HG02938 (cell line): Measurements from ENCODE around the gene TRAPPC11.
"Not testable (repeated sequence)": the region's sequence is repeated elsewhere in the genome, so short reads cannot be mapped to it uniquely, and the experiment has no call there.

ENCODE experiments used
- ATAC-seq: cut with Tn5 transposase; IDR thresholded peaks from one replicate; pipeline ENCODE4 v1.9.1; 2021; ENCODE audit warnings: mild to moderate bottlenecking, moderate library complexity; ENCODE audit not compliant: unreplicated experiment

The TRAPPC11 gene

DNA sequence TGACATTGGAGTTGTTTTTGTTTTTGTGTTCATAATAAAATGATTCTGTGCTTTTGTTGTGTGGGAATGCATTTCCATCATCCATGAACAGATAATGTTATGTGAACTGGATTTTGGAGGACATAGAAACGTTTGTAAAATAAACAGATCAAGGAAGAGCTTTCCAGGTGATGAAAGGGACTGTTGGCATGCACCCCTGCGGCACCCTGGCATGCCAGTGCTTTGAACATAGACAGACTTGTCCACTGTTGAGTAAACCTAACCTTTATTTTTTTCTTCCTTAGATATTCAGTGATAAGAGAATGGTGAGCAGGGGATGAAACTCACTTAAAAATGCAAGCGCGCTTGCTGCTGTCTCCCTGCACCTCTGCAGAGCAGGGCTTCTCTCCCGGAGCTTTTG is 59.8 kb downstream of the TRAPPC11 start:
- no peak for ATAC-seq

DNA sequence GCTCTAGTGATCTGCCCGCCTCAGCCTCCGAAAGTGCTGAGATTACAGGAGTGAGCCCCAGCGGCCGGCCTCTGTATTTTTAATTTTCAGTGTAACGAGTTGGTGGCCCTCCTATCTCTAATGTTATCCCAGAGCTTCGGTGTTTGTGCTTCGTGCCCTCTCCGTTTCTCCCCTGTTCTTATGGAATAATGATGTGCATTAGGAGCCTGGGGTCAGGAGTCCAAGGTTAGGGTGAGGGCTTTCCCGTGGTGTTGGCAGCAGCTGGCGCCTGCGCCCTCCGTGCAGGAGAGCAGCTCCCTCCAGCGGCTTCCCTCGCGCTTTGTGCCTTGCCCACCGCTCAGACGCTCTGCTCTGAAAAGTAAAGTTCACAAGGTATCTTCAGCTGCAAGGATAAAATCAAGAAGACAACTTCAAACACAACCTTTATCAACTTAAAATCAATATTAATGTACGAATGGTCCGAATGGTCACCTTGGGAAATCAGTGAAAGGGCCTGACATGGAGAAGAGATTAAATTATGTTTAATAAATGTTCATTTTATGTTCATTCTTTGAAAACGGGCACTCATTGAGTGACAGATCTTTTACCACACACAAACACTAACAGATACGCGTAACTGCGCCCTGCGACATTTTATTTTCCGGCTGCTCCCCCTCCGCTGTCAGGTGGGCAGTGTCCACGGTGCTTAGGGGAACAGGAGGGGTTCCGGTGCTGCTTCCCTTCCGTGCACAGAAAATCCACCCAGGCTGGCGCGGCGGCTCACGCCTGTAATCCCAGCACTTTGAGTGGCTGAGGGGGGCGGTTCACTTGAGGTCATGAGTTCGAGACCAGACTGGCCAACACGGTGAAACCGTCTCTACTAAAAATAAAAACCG is 62.4 kb downstream of the TRAPPC11 start:
- no peak for ATAC-seq

DNA sequence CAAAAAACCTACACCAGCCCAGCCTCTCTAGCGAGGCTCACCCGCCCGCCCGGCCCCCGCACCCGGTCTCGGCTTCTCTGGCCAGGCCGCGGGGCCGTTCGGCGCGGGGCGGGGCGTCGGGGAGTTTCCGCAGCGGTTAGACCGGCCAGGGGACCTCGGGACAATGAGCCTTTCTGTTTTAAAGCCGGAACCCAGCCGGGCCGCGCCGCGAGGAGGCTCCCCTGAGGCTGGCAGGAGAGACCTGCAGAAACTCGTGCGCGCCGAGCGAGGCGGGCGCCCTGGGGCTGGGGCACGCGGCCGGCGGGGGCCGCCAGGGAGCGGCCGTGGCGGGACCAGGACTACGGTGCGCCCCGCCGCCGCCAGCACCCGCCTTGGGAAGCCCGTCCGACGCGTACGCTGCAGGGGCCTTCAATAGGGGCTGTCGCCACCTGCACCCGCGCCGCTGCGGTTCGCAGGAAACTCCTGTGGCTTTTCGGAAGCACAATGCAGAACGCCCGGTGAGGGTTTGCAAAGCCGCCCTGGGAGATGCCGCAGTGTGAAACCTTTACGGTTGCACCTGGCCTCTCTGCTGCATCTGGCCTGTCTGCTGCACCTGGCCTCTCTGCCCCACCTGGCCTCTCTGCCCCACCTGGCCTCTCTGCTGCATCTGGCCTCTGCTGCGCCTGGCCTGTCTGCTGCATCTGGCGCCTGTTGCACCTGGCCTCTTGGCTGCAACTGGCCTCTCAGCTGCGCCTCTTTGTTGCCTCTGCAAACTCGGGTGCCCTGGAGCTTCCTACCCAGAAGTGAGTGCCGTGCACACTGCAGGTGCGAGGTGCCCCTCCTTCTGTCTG is 63.9 kb downstream of the TRAPPC11 start:
- peak; percentile 83 for ATAC-seq

DNA sequence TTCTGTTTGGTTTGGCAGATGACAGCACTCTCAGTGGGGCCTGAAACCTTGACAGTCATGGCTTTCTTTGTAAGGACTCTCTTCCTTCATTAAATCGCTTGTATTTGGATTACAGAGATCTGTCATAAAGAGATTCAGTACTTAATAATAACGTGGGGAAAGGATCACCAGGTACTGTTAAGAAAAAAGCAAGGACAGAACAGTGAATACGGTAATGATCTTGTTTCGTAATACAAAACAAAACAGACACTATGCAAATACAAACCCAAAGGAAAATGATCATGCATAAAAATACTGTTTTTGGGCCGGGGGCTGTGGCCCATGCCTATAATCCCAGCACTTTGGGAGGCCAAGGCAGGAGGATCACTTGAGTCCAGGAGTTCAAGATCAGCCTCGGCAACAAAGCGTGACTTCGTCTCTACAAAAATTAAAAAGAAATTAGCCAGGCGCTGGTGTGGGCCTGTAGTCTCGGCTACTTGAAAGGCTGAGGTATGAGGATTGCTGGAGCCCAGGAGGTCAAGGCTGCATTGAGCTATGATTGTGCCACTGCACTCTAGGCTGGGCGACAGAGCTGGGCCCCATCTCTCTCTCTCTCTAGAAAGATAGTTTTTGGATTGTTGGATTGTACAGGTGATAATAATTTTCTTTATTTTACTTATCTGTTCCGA is 64.6 kb downstream of the TRAPPC11 start:
- no peak for ATAC-seq

DNA sequence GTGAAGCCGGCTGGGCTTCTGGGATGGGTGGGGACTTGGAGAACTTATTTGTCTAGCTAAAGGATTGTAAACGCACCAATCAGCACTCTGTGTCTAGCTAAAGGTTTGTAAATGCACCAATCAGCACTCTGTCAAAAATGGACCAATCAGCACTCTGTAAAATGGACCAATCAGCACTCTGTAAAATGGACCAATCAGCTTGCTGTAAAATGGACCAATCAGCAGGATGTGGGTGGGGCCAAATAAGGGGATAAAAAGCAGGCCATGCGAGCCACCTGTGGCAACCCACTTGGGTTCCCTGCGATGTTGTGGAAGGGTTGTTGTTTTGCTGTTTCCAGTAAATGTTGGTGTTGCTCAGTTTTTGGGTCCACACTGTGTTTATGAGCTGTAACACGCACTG is 66.5 kb downstream of the TRAPPC11 start:
- not testable (repeated sequence) for ATAC-seq

DNA sequence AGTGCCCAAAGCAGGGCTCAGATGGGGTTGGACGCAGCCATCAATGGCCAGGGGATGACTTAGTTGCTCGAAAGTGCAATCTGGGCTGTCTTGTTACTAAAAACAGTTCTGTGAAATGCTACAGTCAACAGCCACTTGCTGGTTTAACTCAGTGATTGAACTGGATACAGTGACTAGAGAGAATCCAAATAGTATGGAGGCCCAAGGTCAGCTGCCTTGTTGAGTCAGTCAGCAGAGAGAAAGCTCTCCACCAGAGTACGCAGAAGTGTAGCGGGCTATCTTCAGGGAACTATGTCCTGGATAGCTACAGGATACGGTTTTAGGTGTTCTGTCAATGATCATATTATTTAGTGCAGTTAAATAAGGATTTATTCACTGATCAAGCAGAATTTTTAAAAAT is 68.4 kb downstream of the TRAPPC11 start:
- ATAC-seq, result no peak

DNA sequence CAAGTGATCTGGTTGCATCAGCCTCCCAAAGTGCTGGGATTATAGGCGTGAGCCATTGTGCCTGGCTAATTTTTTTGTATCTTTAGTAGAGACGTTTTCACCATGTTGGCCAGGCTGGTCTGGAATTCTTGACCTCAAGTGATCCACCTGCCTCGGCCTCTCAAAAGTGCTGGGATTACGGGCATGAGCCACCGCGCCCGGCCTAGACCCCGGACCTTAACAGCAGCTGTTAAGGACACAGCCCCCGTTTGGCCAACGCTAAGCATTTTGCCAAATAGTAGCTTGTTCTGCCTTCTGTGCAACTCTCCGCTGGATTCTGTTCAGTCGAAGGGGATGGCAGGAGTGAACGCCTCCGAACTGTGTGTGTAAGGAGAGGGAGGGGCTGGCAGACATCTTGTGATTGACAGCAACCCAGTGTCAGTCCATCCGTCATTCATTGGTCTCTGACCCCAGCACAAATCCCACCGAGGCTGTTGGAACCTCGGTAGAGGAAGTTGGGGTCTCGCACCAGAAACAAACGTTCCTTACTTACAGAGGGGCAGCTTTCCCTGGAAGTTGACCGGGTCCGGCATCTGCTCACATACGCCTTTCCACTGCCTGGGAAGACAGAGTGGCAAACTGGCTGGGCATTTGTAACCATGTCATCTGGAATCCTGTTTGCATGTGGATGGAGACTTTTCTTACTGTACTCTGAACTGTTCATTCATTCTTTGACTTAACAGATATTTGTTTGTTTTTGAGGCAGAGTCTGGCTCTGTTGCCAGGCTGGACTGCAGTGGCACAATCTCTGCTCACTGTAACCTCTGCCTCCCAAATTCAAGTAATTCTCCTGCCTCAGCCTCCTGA is 69.4 kb downstream of the TRAPPC11 start:
- no peak for ATAC-seq

DNA sequence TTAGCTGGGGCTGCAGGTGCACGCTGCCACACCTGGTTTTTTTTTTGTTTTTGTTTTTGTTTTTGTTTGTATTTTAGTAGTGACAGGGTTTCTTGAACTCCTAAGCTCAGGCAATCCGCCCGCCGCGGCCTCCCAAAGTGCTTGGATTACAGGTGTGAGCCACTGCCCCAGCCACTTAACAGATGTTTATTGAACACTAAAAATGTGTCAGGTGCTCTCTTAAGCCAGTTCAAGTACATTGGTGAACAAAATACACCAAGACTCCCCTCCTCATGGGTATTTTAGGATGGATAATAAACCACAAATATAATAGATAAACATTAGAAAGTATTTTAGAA is 69.9 kb downstream of the TRAPPC11 start:
- ATAC-seq, result no peak

DNA sequence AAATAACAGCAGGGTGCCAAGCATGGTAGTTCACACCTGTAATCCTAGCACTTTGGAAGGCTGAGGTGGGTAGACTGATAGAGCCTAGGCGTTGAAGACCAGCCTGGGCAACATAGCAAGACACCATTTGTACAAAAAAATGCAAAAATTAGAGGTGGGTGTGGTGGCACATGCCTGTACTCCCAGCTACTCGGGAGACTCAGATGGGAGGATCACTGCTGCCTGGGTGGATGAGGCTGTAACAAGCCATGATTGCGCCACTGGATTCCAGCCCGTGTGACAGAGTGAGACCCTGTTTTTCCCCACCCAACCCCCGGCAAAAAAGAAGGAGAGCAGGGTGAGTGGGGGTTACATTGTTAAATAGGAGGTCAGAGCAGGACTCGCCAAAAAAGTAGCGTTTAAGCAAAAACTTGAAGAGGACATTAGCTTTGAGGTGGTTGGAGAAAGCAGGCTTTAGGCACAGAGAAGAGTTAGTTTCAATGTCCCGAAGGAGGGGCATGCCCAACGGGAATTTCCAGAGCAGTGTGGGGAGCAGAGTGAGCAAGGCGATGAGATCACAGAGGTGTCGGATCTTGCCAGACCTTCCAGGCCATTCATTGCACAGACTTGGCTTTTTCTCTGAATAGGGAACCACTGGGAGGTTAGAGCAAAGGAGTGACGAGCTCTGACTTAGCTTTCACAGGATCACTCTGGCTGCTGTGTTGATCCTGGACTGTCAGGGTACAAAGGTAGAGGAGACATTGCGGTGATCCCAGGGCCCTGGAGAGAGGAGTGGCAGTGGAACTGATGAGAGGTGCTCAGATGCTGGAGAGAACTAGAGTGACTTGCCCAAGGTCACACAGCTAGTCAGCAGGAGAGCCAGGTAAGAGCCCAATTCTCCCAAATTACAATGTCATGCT is 70.6 kb downstream of the TRAPPC11 start:
- ATAC-seq, result no peak

DNA sequence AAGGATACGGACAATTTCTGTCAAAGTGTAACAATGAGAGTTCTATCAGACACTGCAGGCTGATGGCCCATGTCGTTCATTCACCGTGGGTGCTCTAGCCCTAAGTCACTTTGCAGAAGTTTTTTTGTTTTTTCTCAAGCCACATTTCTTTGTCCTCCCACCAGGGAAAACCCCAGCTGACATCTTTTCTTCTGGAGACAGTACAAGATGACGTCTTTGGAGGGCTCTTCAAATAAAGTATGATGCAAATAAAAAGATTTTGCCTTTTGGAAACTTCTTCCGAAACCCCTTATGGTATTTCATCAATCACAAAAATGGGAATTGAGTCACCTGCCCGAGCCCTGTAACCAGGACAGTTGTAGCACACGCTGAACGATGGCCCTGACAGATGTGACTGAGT is 73.2 kb downstream of the TRAPPC11 start:
- ATAC-seq, result no peak

DNA sequence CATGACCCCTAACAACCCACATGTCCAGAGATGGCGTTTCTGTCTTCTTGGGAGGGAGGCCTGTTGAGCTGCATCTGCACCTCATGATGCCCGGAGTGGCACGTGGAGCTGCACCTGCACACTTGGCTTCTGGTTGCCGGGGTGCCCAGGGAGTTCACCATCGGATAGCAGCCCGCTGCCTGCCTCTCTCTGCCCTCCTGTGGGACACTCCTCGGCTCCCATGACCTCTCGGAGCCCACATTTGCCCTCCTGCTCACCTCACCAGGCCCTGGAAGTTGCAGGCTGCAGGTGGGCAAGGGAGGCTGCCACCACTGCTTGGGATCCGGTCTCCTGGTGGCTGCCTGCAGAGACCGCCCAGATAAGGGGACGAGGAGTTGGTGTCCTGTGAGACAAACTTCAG is 74.1 kb downstream of the TRAPPC11 start:
- ATAC-seq, result no peak

DNA sequence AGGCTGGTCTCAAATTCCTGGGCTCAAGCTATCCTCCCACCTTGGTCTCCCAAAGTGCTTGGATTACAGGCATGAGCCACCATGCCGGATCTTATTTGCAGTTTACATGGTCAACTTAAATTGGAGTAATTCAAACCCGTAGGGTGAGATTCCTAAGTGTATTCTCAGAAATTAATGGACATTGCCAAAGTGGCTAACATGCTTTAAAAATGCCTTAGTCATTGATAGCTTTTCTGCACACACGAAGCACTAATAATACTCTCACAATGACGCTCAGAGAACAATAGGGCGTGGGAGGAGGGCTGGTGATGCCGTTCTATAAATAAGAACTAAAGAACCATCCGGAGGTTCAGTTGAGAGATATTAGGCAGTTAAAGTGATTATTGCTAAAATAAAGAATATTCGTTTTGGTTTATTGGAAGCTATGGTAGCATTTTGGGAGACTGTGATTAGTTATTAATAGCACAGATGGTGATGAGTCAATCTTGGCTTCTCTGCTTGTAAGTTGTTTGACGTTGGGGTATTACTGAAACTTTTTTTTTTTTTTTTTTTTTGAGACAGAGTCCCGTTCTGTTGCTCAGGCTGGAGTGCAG is 79.1 kb downstream of the TRAPPC11 start:
- ATAC-seq, result no peak

DNA sequence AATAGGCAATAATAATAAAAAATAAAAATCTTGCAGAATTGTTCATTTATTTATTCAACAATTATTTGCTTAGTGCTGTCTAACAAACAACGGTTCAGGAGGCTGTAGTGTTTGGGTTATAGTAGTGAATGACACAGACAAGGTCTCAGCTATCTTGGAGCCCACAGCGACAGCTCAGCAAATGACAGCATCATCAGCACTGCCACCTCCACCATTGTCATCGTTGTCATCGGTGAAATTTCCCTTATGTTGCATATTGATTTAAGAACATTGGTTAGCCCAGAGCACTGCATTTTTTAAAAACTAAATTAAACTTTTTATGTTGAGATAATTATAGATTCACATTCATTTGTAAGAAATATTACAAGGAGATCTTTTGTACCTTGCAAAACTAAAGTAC is 79.9 kb downstream of the TRAPPC11 start:
- ATAC-seq, result no peak

DNA sequence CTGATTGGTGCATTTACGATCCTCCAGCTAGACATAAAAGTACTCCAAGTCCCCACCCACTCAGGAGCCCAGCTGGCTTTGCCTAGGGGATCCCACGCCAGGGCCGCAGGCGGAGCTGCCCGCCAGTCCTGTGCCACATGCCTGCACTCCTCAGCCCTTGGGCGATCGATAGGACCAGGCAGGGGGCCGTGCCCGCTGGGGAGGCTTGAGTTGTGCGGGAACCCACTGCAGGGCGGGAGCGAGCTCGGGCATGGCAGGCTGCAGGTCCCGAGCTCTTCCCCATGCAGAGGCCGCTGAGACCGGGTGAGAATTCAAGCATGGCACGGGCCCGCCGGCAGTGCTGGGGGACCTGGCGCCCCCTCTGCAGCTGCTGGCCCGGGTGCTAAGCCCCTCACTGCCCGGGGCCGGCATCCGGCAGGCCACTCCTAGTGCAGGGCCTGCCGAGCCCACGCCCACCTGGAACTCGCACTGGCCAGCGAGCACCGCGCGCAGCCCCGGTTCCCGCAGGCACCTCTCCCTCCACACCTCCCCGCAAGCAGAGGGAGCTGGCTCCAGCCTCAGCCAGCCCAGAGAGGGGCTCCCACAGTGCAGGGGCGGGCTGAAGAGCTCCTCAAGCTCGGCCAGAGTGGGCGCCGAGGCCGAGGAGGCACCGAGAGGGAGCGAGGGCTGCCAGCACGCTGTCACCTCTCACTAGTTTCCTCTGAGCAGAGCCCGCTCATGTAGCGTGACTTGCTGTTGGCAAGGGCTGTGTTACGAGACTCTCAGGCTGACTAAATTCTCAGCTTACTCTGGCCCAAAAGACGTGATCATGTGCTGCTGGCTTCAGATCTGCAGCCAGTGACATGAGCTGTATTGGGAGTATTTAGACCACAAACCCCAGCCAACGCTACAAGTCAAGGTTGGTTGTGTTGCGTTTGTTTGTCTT is 87.5 kb downstream of the TRAPPC11 start:
- no peak for ATAC-seq

DNA sequence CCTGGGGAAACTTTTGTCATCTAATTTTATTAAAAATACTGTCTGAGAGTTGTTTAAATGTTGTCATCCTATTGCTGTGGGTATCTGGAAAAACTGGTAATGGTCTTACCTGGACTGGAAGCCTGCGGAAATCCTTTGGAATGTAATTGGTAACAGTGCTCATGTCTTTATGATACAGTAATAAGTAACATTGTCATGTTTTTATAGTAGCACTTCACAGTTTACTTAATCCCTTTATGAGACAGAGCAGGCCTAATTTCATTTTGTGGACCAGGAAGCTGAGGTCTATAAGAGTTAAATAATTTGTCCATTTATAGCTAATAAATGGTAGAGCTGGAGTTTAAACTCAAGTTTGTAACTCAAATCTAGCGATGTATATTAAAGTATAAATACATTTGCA is 88.3 kb downstream of the TRAPPC11 start:
- no peak for ATAC-seq

DNA sequence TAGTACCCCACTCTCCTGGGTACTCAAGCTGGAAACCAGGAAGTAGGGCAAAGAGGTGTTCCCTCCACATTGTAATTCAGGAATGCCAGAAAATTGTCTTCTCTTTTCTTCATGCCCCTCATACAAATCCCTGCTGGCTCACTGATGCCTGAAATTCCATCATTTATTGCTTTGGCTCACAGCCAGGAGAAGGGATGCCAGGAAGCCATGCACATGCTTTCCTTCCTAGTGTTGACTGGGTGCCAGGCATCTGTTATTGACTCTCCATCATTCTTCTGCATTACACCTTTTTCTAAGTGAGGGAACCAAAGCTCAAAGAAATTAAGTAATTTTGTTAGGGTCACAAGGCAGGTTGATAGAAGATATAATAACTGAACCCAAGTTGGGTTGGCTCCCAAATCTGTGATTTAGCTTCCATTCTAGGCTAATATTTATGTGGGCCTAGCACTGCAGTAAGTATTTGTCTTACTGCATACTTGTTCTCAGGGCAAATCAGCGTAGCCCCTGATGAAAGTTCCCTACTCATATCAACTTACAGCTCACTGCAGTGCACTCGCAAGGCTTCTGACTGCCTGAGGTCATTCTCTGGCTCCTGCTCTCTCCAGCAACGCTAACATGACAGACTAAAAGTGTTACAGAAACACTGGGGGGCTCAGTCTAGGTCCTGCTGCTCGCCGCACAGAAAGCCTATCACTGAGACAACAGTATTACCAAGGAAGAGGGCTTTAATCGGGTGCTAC is 89.0 kb downstream of the TRAPPC11 start:
- ATAC-seq, result no peak

DNA sequence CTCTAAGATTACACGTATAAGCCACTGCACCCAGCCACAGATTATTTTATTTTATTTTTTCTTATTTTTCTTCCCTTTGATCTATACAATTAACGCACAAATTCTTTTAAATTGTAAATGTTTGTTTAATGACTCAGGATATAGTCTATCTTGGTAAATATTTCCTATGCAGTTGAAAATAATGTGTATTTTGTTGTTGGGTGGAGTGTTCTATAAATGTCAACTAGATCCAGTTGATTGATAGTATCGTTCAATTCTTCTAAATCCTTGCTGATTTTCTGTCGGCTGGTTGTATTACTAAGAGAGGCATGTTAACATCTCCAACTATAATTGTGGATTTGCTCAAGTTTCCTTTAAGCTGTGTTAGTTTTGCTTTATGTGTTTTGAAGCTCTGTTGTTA is 92.0 kb downstream of the TRAPPC11 start:
- ATAC-seq, result no peak

DNA sequence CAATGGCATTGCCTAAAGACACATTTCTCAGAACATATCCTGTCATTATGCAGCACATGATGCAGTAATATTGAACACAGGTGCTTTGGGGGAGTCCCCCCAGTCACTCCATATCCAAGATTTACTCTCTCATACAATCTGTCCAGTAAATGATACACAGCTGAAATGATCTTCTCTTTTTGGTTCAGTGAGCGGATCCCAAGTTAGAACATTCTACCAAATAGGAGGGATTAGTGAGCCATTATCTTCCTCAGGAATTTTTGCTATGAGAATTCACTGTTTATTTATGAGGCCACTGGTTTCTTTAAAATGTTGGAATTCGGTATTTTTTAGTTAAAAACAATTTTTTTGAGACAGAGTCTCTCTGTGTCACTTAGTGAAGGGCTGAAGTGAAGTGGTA is 96.5 kb downstream of the TRAPPC11 start:
- ATAC-seq, result no peak
